Naive thymus-derived CD4-positive, alpha-beta T cell (primary cell): ENCODE data around the gene AP5S1. TPM values are rescaled to one million over a fixed set of nuclear protein-coding genes. Genes with fewer than 3 reads are reported as not detected.

ENCODE experiments used
- ATAC-seq: fragments of 150-1000 bp; cut with Tn5 transposase; 2 replicates; pipeline ENCODE4 v1.10.0; 2021; ENCODE audit warnings: mild to moderate bottlenecking, moderate library complexity
- CTCF ChIA-PET: fragments of 350-600 bp; sonication (Branson Sonifier 250); formaldehyde crosslinking; loops from one replicate; lab custom pipeline; 2021; ENCODE audit warnings: antibody characterized with exemption; lab: Charles Lee
- POLR2A ChIA-PET: fragments of 350-600 bp; sonication (Branson Sonifier 250); formaldehyde crosslinking; loops from one replicate; lab custom pipeline; 2021; ENCODE audit warnings: antibody characterized with exemption, inconsistent platforms; lab: Charles Lee
- DNase-seq, 9 donors: peaks; one replicate each; pipeline versions ENCODE4 v3.0.0 to v3.0.0-alpha.2; 2020 to 2022; ENCODE audit warnings: mixed read lengths in 1 of 9
- H3K27ac ChIP-seq: one replicate; pipeline ENCODE4 v1.7.0; 2013; ENCODE audit warnings: mild to moderate bottlenecking, low read depth, low read length, moderate library complexity
- H3K27me3 ChIP-seq, 2 donors: one replicate each; pipeline ENCODE4 v1.7.0; 2013; ENCODE audit warnings: low read length in 2 of 2, mild to moderate bottlenecking in 2 of 2, moderate library complexity in 2 of 2; ENCODE audit not compliant: control insufficient read depth in 2 of 2, insufficient read depth in 2 of 2
- H3K36me3 ChIP-seq, 3 experiments: 1 replicate in 2 of 3; 2 replicates in 1 of 3; pipeline ENCODE4 v1.7.0; 2013; ENCODE audit warnings: low read length in 3 of 3, mild to moderate bottlenecking in 3 of 3, moderate library complexity in 1 of 3; ENCODE audit not compliant: insufficient read depth in 3 of 3, control insufficient read depth in 2 of 3
- H3K4me1 ChIP-seq, 2 donors: one replicate each; pipeline ENCODE4 v1.7.0; 2013; ENCODE audit warnings: low read length in 2 of 2, mild to moderate bottlenecking in 2 of 2, moderate library complexity in 1 of 2; ENCODE audit not compliant: control insufficient read depth in 2 of 2, insufficient read depth in 2 of 2
- H3K4me3 ChIP-seq: 2 replicates; pipeline ENCODE4 v1.7.0; 2013; ENCODE audit warnings: mild to moderate bottlenecking, low read length
- H3K9me3 ChIP-seq, 3 experiments: 1 replicate in 2 of 3; 2 replicates in 1 of 3; pipeline ENCODE4 v1.7.0; 2013; ENCODE audit warnings: low read length in 3 of 3; ENCODE audit not compliant: control insufficient read depth in 2 of 3
- H3K27ac Mint-ChIP-seq, 9 donors: one replicate each; pipeline ENCODE4 v1.8.0; 2020 to 2022; ENCODE audit warnings: mixed read lengths in 9 of 9, mild to moderate bottlenecking in 8 of 9, moderate library complexity in 5 of 9, inconsistent platforms in 2 of 9
- H3K27me3 Mint-ChIP-seq, 5 donors: one replicate each; pipeline ENCODE4 v1.8.0; 2021 to 2022; ENCODE audit warnings: mixed read lengths in 5 of 5, mild to moderate bottlenecking in 1 of 5
- H3K36me3 Mint-ChIP-seq, 5 donors: one replicate each; pipeline ENCODE4 v1.8.0; 2020 to 2022; ENCODE audit warnings: mixed read lengths in 5 of 5, mild to moderate bottlenecking in 3 of 5, inconsistent platforms in 1 of 5
- H3K4me1 Mint-ChIP-seq, 7 donors: one replicate each; pipeline ENCODE4 v1.8.0; 2020 to 2022; ENCODE audit warnings: mixed read lengths in 7 of 7, mild to moderate bottlenecking in 3 of 7, inconsistent platforms in 1 of 7
- H3K4me3 Mint-ChIP-seq, 10 donors: one replicate each; pipeline ENCODE4 v1.8.0; 2020 to 2022; ENCODE audit warnings: mild to moderate bottlenecking in 10 of 10, mixed read lengths in 10 of 10, moderate library complexity in 6 of 10, inconsistent platforms in 2 of 10
- H3K9me3 Mint-ChIP-seq, 11 donors: one replicate each; pipeline ENCODE4 v1.8.0; 2020 to 2022; ENCODE audit warnings: mixed read lengths in 11 of 11, mild to moderate bottlenecking in 4 of 11, inconsistent platforms in 1 of 11, moderate library complexity in 1 of 11
- intact Hi-C, 2 donors: fragments of 100-400 bp; cut with micrococcal nuclease; formaldehyde crosslinking; loops; one replicate each; pipeline ENCODE4 v1.15.1; 2023
- polyA plus RNA-seq, 2 donors: library from polyadenylated mRNA; unstranded; fragments of 300-500 nt; fragmentation: Illumina TruSeq; gene quantifications; one replicate each; pipeline ENCODE4 v1.2.3, GENCODE V29; 2021
- total RNA-seq, 6 experiments: library from RNA in 5 of 6; stranded (reverse) in 5 of 6; gene quantifications; 1 replicate in 5 of 6; 2 replicates in 1 of 6; pipeline ENCODE4 v1.2.3 and lab custom pipeline; 2021 to 2026

AP5S1 gene
- total and polyA plus RNA-seq, 7 experiments from 2014 or later: 7.9 to 25.9 (median 12.3) TPM

GRCh38 chr20:3862333-3862732, 42.0 kb downstream of the AP5S1 start:
- Histone ChIP-seq H3K9me3 (no peaks in the 10 kb centered on the region), H3K4me1 (no peaks in the 10 kb centered on the region), H3K36me3 (peaks cover 23 to 92% (median 38%) of the 10 kb centered on the region in 3 experiments), H3K4me3 (no peak overlapping the region), H3K27ac (no peak overlapping the region), H3K27me3 (no peaks in the 10 kb centered on the region)
- CTCF ChIA-PET: interaction anchor here (1.5 kb wide), 1 partner anchor 8 kb away, joined by 3 read pairs; no protein-coding TSS in a partner anchor
- Mint-ChIP-seq H3K4me1 (peaks cover 0 to 11% (median 2%) of the 10 kb centered on the region in 7 donors), H3K27ac (peak overlapping the region in 2 of 9 donors; percentile 37 to 40), H3K36me3 (peaks cover 18 to 45% (median 29%) of the 10 kb centered on the region in 5 donors), H3K27me3 (no peaks in the 10 kb centered on the region), H3K9me3 (no peaks in the 10 kb centered on the region), H3K4me3 (no peak overlapping the region)
- DNase-seq: no peak
- ATAC-seq: no peak
- POLR2A ChIA-PET: no interaction called here
- intact Hi-C loops: no loop called here

- H3K36me3 ChIP-seq: peaks cover 23 to 92% (median 29%) of the 10 kb centered on the region in 3 experiments
- Mint-ChIP-seq H3K9me3 (no peaks in the 10 kb centered on the region), H3K27ac (peak overlapping the region in 1 of 9 donors; percentile 51)
These were observed 43.0 kb downstream of the AP5S1 start for GRCh38 chr20:3863317-3863716.

GRCh38 chr20:3864518-3864917, 44.2 kb downstream of the AP5S1 start:
- ATAC-seq (no peak), DNase-seq (no peak)
- no peak overlapping the region for H3K27ac ChIP-seq
- intact Hi-C loops: no loop called here
- H3K9me3 ChIP-seq: no peaks in the 10 kb centered on the region
- Mint-ChIP-seq H3K36me3 (peaks cover 10 to 39% (median 23%) of the 10 kb centered on the region in 5 donors), H3K27ac (no peak overlapping the region), H3K4me3 (no peak overlapping the region), H3K27me3 (no peaks in the 10 kb centered on the region), H3K9me3 (no peaks in the 10 kb centered on the region), H3K4me1 (peaks cover 0 to 12% (median 0%) of the 10 kb centered on the region in 7 donors)
- ChIA-PET CTCF (no interaction called here), POLR2A (no interaction called here)
- no peaks in the 10 kb centered on the region for H3K4me1 ChIP-seq
- no peak overlapping the region for H3K4me3 ChIP-seq
- H3K36me3 ChIP-seq: peaks cover 23 to 81% (median 29%) of the 10 kb centered on the region in 3 experiments
- no peaks in the 10 kb centered on the region for H3K27me3 ChIP-seq

More at GRCh38 chr20:3863317-3863716, 43.0 kb downstream of the AP5S1 start:
- Histone ChIP-seq H3K27ac (no peak overlapping the region), H3K27me3 (no peaks in the 10 kb centered on the region), H3K4me1 (no peaks in the 10 kb centered on the region), H3K9me3 (no peaks in the 10 kb centered on the region), H3K4me3 (no peak overlapping the region)
- H3K27me3 Mint-ChIP-seq: no peaks in the 10 kb centered on the region
- no peak overlapping the region for H3K4me3 Mint-ChIP-seq
- DNase-seq: no peak
- no peak for ATAC-seq
- CTCF ChIA-PET: interaction anchor here (1.5 kb wide), 1 partner anchor 9 kb away, joined by 3 read pairs; no protein-coding TSS in a partner anchor
- intact Hi-C loops: no loop called here
- peaks cover 10 to 39% (median 23%) of the 10 kb centered on the region in 5 donors for H3K36me3 Mint-ChIP-seq
- peaks cover 0 to 12% (median 0%) of the 10 kb centered on the region in 7 donors for H3K4me1 Mint-ChIP-seq
- POLR2A ChIA-PET: interaction anchor here (0.8 kb wide), 1 partner anchor 42 kb away, joined by 3 read pairs; no protein-coding TSS in a partner anchor

- Histone ChIP-seq H3K4me1 (no peaks in the 10 kb centered on the region), H3K36me3 (peaks cover 23 to 81% (median 29%) of the 10 kb centered on the region in 3 experiments), H3K27ac (no peak overlapping the region), H3K4me3 (no peak overlapping the region), H3K27me3 (no peaks in the 10 kb centered on the region), H3K9me3 (no peaks in the 10 kb centered on the region)
- intact Hi-C loops: no loop called here
- Mint-ChIP-seq H3K27me3 (no peaks in the 10 kb centered on the region), H3K36me3 (peaks cover 10 to 39% (median 23%) of the 10 kb centered on the region in 5 donors), H3K27ac (no peak overlapping the region), H3K9me3 (no peaks in the 10 kb centered on the region), H3K4me1 (peaks cover 0 to 12% (median 0%) of the 10 kb centered on the region in 7 donors), H3K4me3 (no peak overlapping the region)
- ATAC-seq (no peak), DNase-seq (no peak)
- ChIA-PET CTCF (no interaction called here), POLR2A (no interaction called here)
These were observed 45.0 kb downstream of the AP5S1 start for GRCh38 chr20:3865152-3865886.

- Mint-ChIP-seq H3K9me3 (no peaks in the 10 kb centered on the region), H3K27me3 (no peaks in the 10 kb centered on the region), H3K4me1 (peaks cover 0 to 12% (median 0%) of the 10 kb centered on the region in 7 donors), H3K27ac (peak overlapping the region in 1 of 9 donors; percentile 25), H3K36me3 (peaks cover 10 to 39% (median 23%) of the 10 kb centered on the region in 5 donors), H3K4me3 (no peak overlapping the region)
- H3K27ac ChIP-seq: no peak overlapping the region
- H3K9me3 ChIP-seq: no peaks in the 10 kb centered on the region
- no peak for ATAC-seq
- POLR2A ChIA-PET: no interaction called here
- CTCF ChIA-PET: no interaction called here
- H3K4me3 ChIP-seq: no peak overlapping the region
- H3K36me3 ChIP-seq: peaks cover 23 to 81% (median 29%) of the 10 kb centered on the region in 3 experiments
- intact Hi-C loops: no loop called here
- no peaks in the 10 kb centered on the region for H3K27me3 ChIP-seq
- H3K4me1 ChIP-seq: no peaks in the 10 kb centered on the region
- DNase-seq: no peak
These were observed 45.6 kb downstream of the AP5S1 start for GRCh38 chr20:3865887-3866407.

- H3K27me3 ChIP-seq: no peaks in the 10 kb centered on the region
- POLR2A ChIA-PET: no interaction called here
- Mint-ChIP-seq H3K27me3 (no peaks in the 10 kb centered on the region), H3K4me1 (peaks cover 0 to 8% (median 0%) of the 10 kb centered on the region in 7 donors), H3K27ac (peak overlapping the region in 3 of 9 donors; percentile 25 to 40 (median 38)), H3K9me3 (no peaks in the 10 kb centered on the region), H3K36me3 (peaks cover 10 to 35% (median 18%) of the 10 kb centered on the region in 5 donors), H3K4me3 (no peak overlapping the region)
- intact Hi-C loops: no loop called here
- no peak for ATAC-seq
- no peaks in the 10 kb centered on the region for H3K4me1 ChIP-seq
- no peaks in the 10 kb centered on the region for H3K9me3 ChIP-seq
- no peak overlapping the region for H3K4me3 ChIP-seq
- DNase-seq: no peak
- H3K36me3 ChIP-seq: peaks cover 23 to 82% (median 26%) of the 10 kb centered on the region in 3 experiments
- H3K27ac ChIP-seq: no peak overlapping the region
- CTCF ChIA-PET: interaction anchor here (1.5 kb wide), 1 partner anchor 21 kb away, joined by 3 read pairs; no protein-coding TSS in a partner anchor
These were observed 46.1 kb downstream of the AP5S1 start for GRCh38 chr20:3866464-3866863.
